ENCODE measurements around the gene PLXNA1.

Gene PLXNA1

GRCh38 chr3:126987129-126987528, 4.2 kb downstream of the PLXNA1 start:
- H2AFZ ChIP-seq (ENCODE audit: low read depth, low read length): no peak overlapping the region
- TF ChIP-seq EZH2 (IDR thresholded peaks at IDR 0.05; ENCODE audit: borderline replicate concordance, low read depth, low read length, severe bottlenecking) (no peak), CTCF (IDR thresholded peaks at IDR 0.05; ENCODE audit: borderline replicate concordance, extremely low read depth, low read length, poor library complexity, severe bottlenecking) (no peak)
- peaks cover 61% of the 10 kb centered on the region for H3K79me2 ChIP-seq (ENCODE audit: insufficient read depth, low read length)

DNA sequence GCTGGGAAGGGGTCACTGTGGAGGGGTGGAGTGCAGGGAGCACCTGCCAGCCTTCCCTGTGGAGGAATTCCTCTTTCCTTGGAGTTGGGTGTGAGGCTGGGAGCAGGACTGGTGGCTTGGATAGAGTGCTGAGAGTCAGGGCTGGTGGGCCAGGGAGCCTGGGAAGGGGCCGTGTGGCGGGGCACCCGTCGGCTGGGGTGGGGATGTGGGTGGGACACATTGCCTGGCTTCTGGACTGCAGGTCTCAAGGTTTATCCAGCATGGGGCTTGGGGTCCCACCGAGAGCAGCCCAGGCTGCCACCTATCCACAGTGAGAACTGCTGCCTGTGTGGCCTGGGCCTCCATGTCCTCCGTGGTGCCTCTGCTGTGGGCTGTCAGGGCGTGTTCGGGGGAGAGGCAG, 4.7 kb downstream of the PLXNA1 start:
- no peak overlapping the region for H2AFZ ChIP-seq (ENCODE audit: low read depth, low read length)
- peaks cover 43% of the 10 kb centered on the region for H3K36me3 ChIP-seq (ENCODE audit: insufficient read depth, low read length)
- ATAC-seq (ENCODE audit: insufficient read depth, low read depth) (no peak), DNase-seq (no peak)
- no peak overlapping the region for H3K4me3 ChIP-seq (ENCODE audit: low read depth in 1 of 2, low read length in 2 of 2)
- H3K27me3 ChIP-seq (ENCODE audit: insufficient read depth, low read length, poor library complexity): no peaks in the 10 kb centered on the region
- no peak overlapping the region for H3K4me2 ChIP-seq (ENCODE audit: insufficient read depth, low read length)
- H3K27ac ChIP-seq (ENCODE audit: low read length): no peak overlapping the region
- peaks cover 80% of the 10 kb centered on the region for H4K20me1 ChIP-seq (ENCODE audit: insufficient read depth, low read length)
- H3K9ac ChIP-seq (ENCODE audit: low read depth, low read length): no peak overlapping the region
- peaks cover 61% of the 10 kb centered on the region for H3K79me2 ChIP-seq (ENCODE audit: insufficient read depth, low read length)
- peaks cover 18% of the 10 kb centered on the region for H3K4me1 ChIP-seq (ENCODE audit: insufficient read depth, low read length)
- no peaks in the 10 kb centered on the region for H3K9me3 ChIP-seq (ENCODE audit: insufficient read depth, low read length, severe bottlenecking)
- TF ChIP-seq CTCF (IDR thresholded peaks at IDR 0.05; ENCODE audit: borderline replicate concordance, extremely low read depth, low read length, poor library complexity, severe bottlenecking) (no peak), EZH2 (IDR thresholded peaks at IDR 0.05; ENCODE audit: borderline replicate concordance, low read depth, low read length, severe bottlenecking) (no peak)

More at GRCh38 chr3:126987129-126987528, 4.2 kb downstream of the PLXNA1 start:
- no peak for DNase-seq
- H3K4me2 ChIP-seq (ENCODE audit: insufficient read depth, low read length): no peak overlapping the region
- ATAC-seq (ENCODE audit: insufficient read depth, low read depth): no peak
- no peak overlapping the region for H3K9ac ChIP-seq (ENCODE audit: low read depth, low read length)
- no peak overlapping the region for H3K27ac ChIP-seq (ENCODE audit: low read length)
- peaks cover 23% of the 10 kb centered on the region for H3K4me1 ChIP-seq (ENCODE audit: insufficient read depth, low read length)
- H3K27me3 ChIP-seq (ENCODE audit: insufficient read depth, low read length, poor library complexity): no peaks in the 10 kb centered on the region
- H3K36me3 ChIP-seq (ENCODE audit: insufficient read depth, low read length): peaks cover 42% of the 10 kb centered on the region
- H3K9me3 ChIP-seq (ENCODE audit: insufficient read depth, low read length, severe bottlenecking): no peaks in the 10 kb centered on the region
- H3K4me3 ChIP-seq (ENCODE audit: low read depth in 1 of 2, low read length in 2 of 2): no peak overlapping the region
- peaks cover 77% of the 10 kb centered on the region for H4K20me1 ChIP-seq (ENCODE audit: insufficient read depth, low read length)

DNA sequence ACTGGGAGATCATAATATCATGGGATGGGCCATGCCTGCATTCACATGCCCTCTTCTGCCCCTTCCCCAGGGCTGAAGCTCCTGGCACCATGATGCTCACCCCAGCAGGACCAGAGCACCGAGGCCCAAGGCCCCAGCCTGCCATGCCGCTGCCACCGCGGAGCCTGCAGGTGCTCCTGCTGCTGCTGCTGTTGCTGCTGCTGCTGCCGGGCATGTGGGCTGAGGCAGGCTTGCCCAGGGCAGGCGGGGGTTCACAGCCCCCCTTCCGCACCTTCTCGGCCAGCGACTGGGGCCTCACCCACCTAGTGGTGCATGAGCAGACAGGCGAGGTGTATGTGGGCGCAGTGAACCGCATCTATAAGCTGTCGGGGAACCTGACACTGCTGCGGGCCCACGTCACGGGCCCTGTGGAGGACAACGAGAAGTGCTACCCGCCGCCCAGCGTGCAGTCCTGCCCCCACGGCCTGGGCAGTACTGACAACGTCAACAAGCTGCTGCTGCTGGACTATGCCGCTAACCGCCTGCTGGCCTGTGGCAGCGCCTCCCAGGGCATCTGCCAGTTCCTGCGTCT, 5.6 kb downstream of the PLXNA1 start:
- DNase-seq (no peak), ATAC-seq (ENCODE audit: insufficient read depth, low read depth) (no peak)
- Histone ChIP-seq H3K27ac (ENCODE audit: low read length) (no peak overlapping the region), H2AFZ (ENCODE audit: low read depth, low read length) (no peak overlapping the region), H3K9me3 (ENCODE audit: insufficient read depth, low read length, severe bottlenecking) (no peaks in the 10 kb centered on the region), H3K27me3 (ENCODE audit: insufficient read depth, low read length, poor library complexity) (no peaks in the 10 kb centered on the region), H3K4me3 (ENCODE audit: low read depth in 1 of 2, low read length in 2 of 2) (no peak overlapping the region), H3K4me2 (ENCODE audit: insufficient read depth, low read length) (no peak overlapping the region), H3K36me3 (ENCODE audit: insufficient read depth, low read length) (peaks cover 52% of the 10 kb centered on the region), H3K79me2 (ENCODE audit: insufficient read depth, low read length) (peaks cover 58% of the 10 kb centered on the region), H3K9ac (ENCODE audit: low read depth, low read length) (no peak overlapping the region), H3K4me1 (ENCODE audit: insufficient read depth, low read length) (peaks cover 16% of the 10 kb centered on the region), H4K20me1 (ENCODE audit: insufficient read depth, low read length) (peaks cover 90% of the 10 kb centered on the region)
- TF ChIP-seq CTCF (IDR thresholded peaks at IDR 0.05; ENCODE audit: borderline replicate concordance, extremely low read depth, low read length, poor library complexity, severe bottlenecking): no peak
- no peak for TF ChIP-seq EZH2 (IDR thresholded peaks at IDR 0.05; ENCODE audit: borderline replicate concordance, low read depth, low read length, severe bottlenecking)

All from DND-41 (cell line).